Kidney (tissue), 14 donors: ENCODE measurements around the gene RARRES1. TPM values are rescaled to one million over a fixed set of nuclear protein-coding genes. Genes with fewer than 3 reads are reported as not detected.

Experiments
- DNase-seq, 5 donors: peaks; one replicate each; pipeline ENCODE4 v3.0.0-alpha.2; 2013 to 2020
- FAIRE-seq: peaks from 2 replicates; lab custom pipeline; 2012; peaks lifted over from hg19 to GRCh38; lab: Jason Lieb, UNC
- H3K27ac ChIP-seq, 2 donors: one replicate each; pipeline ENCODE4 v1.7.0; 2013; ENCODE audit warnings: low read depth in 2 of 2, low read length in 2 of 2, inconsistent platforms in 1 of 2
- H3K27me3 ChIP-seq: one replicate; pipeline ENCODE4 v1.7.1; 2013; ENCODE audit warnings: low read length, inconsistent platforms; ENCODE audit not compliant: control insufficient read depth, insufficient read depth
- H3K36me3 ChIP-seq, 3 donors: one replicate each; pipeline versions ENCODE4 v1.7.0 to v1.7.1; 2013; ENCODE audit warnings: low read length in 3 of 3, control low read depth in 1 of 3, inconsistent platforms in 1 of 3; ENCODE audit not compliant: insufficient read depth in 3 of 3, control insufficient read depth in 2 of 3
- H3K4me1 ChIP-seq, 3 donors: one replicate each; pipeline versions ENCODE4 v1.7.0 to v1.7.1; 2013; ENCODE audit warnings: low read length in 3 of 3, inconsistent platforms in 1 of 3, low read depth in 1 of 3; ENCODE audit not compliant: control insufficient read depth in 2 of 3, insufficient read depth in 2 of 3
- H3K4me3 ChIP-seq, 3 donors: one replicate each; pipeline versions ENCODE4 v1.7.0 to v1.8.1; 2013; ENCODE audit warnings: low read length in 3 of 3, control low read depth in 1 of 3, inconsistent platforms in 1 of 3
- H3K9ac ChIP-seq, 3 donors: one replicate each; pipeline versions ENCODE4 v1.7.0 to v1.7.1; 2013; ENCODE audit warnings: low read length in 3 of 3, control low read depth in 1 of 3, inconsistent platforms in 1 of 3
- H3K9me3 ChIP-seq, 3 donors: one replicate each; pipeline versions ENCODE4 v1.7.0 to v1.7.1; 2013; ENCODE audit warnings: low read length in 3 of 3, control low read depth in 1 of 3, inconsistent platforms in 1 of 3; ENCODE audit not compliant: control insufficient read depth in 2 of 3, insufficient read depth in 1 of 3
- intact Hi-C: fragments of 100-400 bp; cut with DNase I; formaldehyde crosslinking; loops from one replicate; pipeline ENCODE4 v1.11.1; 2022
- polyA plus RNA-seq: library from polyadenylated mRNA; stranded (reverse); fragments of 350-450 nt; fragmentation: Illumina TruSeq; extraction: RNeasy Lipid Tissue Mini Kit (QIAGEN cat#74804); gene quantifications from one replicate; pipeline ENCODE4 v1.2.3, GENCODE V29; 2014; ENCODE audit warnings: low read depth, low replicate concordance; ENCODE audit not compliant: insufficient read depth
- total RNA-seq: library from RNA; stranded (reverse); fragmentation: NEBNext Ultra II Directional; extraction: Animal tissue kit (Norgen Biotek cat#: 25700); gene quantifications from one replicate; pipeline ENCODE4 v1.2.1, GENCODE V29; 2021
- TF ChIP-seq, protein P1 (sequence below): IDR thresholded peaks from 3 replicates; pipeline ENCODE4 v1.5.1; 2012; ENCODE audit warnings: mild to moderate bottlenecking, moderate library complexity, borderline replicate concordance; ENCODE audit not compliant: insufficient read depth; ENCODE audit errors: extremely low read depth
- donor health status: control.
- donor health status: control.
- donor health status: control.
- donor health status: control.
- donor health status: control.
- donor health status: DM: yes; HTN: yes; CAD: no.
- donor health status: Normal renal cell carcinoma (clear cell type).

RARRES1 gene
- total and polyA plus RNA-seq, 2 donors from 2014 or later = 10.3 to 94.0 TPM

DNA sequence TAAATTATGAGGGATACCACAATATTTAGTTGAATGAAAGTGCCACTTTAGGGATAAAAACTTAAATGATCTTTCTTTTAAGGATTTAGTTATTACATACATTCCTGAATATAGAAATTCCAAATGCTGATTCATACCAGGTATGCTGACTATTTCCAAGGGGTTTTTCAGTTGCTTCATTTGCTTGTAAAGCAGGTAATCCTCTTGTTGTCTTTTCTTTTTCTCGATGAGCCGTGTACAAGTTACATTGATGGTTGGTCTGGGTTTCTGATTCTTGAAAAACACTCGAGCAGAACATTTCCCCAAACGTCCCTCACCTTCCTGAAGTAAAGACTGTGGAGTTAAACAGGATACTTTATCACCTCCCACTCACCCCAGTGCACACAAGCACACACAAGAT, 21.7 kb downstream of the RARRES1 start:
- intact Hi-C loops = no loop called here
- Histone ChIP-seq H3K9me3 (no peaks in the 10 kb centered on the region), H3K27ac (no peak overlapping the region), H3K36me3 (peaks cover 0 to 9% (median 9%) of the 10 kb centered on the region in 3 donors), H3K27me3 (no peaks in the 10 kb centered on the region), H3K4me1 (no peaks in the 10 kb centered on the region), H3K9ac (no peak overlapping the region), H3K4me3 (no peak overlapping the region)
- DNase-seq = no peak
- TF ChIP-seq, protein P1, sequence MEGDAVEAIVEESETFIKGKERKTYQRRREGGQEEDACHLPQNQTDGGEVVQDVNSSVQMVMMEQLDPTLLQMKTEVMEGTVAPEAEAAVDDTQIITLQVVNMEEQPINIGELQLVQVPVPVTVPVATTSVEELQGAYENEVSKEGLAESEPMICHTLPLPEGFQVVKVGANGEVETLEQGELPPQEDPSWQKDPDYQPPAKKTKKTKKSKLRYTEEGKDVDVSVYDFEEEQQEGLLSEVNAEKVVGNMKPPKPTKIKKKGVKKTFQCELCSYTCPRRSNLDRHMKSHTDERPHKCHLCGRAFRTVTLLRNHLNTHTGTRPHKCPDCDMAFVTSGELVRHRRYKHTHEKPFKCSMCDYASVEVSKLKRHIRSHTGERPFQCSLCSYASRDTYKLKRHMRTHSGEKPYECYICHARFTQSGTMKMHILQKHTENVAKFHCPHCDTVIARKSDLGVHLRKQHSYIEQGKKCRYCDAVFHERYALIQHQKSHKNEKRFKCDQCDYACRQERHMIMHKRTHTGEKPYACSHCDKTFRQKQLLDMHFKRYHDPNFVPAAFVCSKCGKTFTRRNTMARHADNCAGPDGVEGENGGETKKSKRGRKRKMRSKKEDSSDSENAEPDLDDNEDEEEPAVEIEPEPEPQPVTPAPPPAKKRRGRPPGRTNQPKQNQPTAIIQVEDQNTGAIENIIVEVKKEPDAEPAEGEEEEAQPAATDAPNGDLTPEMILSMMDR = no peak
- no peak for FAIRE-seq

DNA sequence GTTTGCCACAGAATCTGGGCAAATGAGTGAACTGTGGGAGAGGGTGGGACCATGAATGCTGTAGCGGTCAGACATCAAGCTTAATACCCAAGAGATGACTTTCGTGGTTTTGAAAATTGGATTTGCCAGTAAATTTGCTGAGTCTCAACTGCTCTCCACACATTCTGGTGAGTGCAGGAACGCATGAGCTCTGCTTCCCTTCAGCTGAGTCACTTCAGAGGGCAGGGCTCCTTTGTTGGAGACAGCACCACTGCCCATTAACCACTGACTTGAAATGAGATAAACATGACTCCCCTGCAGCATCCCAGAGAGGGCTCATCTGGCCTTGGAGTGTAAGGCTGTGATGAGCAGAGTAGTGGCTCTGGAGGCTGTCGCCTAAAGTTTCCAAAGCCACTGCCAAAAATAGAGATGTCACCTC, 22.6 kb downstream of the RARRES1 start:
- Histone ChIP-seq H3K4me1 (no peaks in the 10 kb centered on the region), H3K36me3 (peaks cover 0 to 9% (median 9%) of the 10 kb centered on the region in 3 donors), H3K9me3 (no peaks in the 10 kb centered on the region), H3K27me3 (no peaks in the 10 kb centered on the region), H3K4me3 (no peak overlapping the region), H3K27ac (no peak overlapping the region), H3K9ac (no peak overlapping the region)
- DNase-seq = no peak
- intact Hi-C loops = no loop called here
- no peak for FAIRE-seq
- TF ChIP-seq, protein P1 = no peak

DNA sequence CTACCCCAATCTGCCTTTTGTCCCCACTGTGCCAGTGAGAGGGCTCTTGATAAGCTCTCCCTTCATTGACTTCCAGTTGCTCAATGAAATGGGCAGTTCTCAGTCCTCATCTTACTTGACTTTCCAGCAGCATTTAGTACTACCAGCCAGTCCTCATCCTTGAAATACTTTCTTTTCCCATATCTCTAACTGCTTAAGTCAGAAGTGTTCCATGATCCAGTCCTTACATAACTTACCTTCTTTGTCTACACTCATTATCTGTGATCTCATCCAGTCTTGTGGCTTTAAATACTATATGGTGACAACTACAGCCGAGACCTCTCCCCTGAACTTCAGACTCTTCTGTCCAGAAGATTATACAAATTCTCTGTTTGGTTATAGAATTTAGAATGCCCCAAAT, 28.7 kb downstream of the RARRES1 start:
- intact Hi-C loops = no loop called here
- H3K36me3 ChIP-seq = no peaks in the 10 kb centered on the region
- no peak overlapping the region for H3K27ac ChIP-seq
- TF ChIP-seq, protein P1 = no peak
- H3K4me1 ChIP-seq = no peaks in the 10 kb centered on the region
- no peak overlapping the region for H3K4me3 ChIP-seq
- H3K9ac ChIP-seq = no peak overlapping the region
- DNase-seq = no peak
- no peaks in the 10 kb centered on the region for H3K9me3 ChIP-seq
- H3K27me3 ChIP-seq = no peaks in the 10 kb centered on the region
- FAIRE-seq = no peak
